GM10248 (cell line): ENCODE results near the gene GRID1.
A peak's percentile ranks its signal among the peaks of the same experiment; 100 is the strongest.
"Not testable (repeated sequence)": the region's sequence is repeated elsewhere in the genome, so short reads cannot be mapped to it uniquely, and the experiment has no call there.

Experiments used
- CTCF ChIA-PET: fragments of 300-600 bp; sonication (Branson Sonifier 250); formaldehyde crosslinking; extraction: SDS; loops from one replicate; lab custom pipeline; 2021; ENCODE audit warnings: antibody characterized with exemption; lab: Yijun Ruan, JAX
- POLR2A ChIA-PET: fragments of 350-650 bp; sonication (Branson Sonifier 250); formaldehyde crosslinking; extraction: SDS; loops from one replicate; lab custom pipeline; 2020; ENCODE audit warnings: antibody characterized with exemption; lab: Yijun Ruan, JAX
- DNase-seq: peaks from one replicate; pipeline ENCODE4 v3.0.0; 2012; ENCODE audit errors: extremely low spot score
- TF ChIP-seq, protein P1 (sequence below): IDR thresholded peaks from 2 replicates; pipeline ENCODE4 v1.5.1; 2012; ENCODE audit warnings: mild to moderate bottlenecking, low read depth; ENCODE audit errors: extremely low read depth, missing control alignments, control extremely low read depth

The GRID1 gene

DNA sequence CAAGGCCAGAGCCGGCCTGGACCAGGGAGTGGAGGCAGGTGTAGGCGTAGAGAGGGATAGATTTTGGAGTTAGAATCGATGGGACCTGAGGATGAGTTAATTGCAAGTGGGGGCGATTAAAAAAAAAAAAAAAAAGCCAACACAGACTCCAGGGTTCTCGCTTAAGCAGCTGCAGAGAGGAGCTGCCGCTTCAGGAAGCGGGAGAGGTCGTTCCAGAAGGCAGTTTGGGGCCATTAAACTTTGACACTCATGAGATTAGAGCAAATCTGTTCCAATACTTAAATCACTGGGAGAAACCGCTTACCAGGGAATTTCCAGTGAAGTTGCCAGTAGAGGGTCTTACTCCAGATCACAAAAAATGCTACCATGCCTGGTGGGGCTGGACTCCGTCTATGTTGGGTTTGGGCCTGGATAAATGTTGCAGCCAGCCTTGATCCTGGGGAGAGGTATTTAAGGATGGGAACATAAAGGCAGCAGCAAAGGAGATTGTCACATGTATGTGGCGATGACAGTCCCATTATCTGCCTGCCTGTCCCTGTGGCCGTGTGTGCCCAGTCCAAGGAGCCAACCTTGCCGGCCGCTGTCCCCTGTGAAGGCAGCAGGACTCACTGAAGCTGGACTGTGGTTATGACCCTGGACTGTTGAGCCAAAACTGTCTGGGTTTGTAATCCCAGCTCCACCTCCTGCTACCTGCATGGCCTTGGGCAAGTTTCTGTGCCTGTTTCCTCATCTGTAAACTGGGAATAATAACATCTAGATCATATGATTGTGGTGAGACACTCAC, 23.9 kb upstream of the GRID1 start:
- DNase-seq = no peak
- CTCF ChIA-PET = interaction anchor here (1.0 to 8.1 kb wide), 6 partner anchors 10 to 194 kb away, joined by 3 to 81 read pairs (median 7); no protein-coding TSS in a partner anchor
- POLR2A ChIA-PET = interaction anchor here (0.6 to 1.4 kb wide), 3 partner anchors 9 to 10 kb away, joined by 3 to 6 read pairs (median 3); no protein-coding TSS in a partner anchor
- TF ChIP-seq, protein P1, sequence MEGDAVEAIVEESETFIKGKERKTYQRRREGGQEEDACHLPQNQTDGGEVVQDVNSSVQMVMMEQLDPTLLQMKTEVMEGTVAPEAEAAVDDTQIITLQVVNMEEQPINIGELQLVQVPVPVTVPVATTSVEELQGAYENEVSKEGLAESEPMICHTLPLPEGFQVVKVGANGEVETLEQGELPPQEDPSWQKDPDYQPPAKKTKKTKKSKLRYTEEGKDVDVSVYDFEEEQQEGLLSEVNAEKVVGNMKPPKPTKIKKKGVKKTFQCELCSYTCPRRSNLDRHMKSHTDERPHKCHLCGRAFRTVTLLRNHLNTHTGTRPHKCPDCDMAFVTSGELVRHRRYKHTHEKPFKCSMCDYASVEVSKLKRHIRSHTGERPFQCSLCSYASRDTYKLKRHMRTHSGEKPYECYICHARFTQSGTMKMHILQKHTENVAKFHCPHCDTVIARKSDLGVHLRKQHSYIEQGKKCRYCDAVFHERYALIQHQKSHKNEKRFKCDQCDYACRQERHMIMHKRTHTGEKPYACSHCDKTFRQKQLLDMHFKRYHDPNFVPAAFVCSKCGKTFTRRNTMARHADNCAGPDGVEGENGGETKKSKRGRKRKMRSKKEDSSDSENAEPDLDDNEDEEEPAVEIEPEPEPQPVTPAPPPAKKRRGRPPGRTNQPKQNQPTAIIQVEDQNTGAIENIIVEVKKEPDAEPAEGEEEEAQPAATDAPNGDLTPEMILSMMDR = no peak

DNA sequence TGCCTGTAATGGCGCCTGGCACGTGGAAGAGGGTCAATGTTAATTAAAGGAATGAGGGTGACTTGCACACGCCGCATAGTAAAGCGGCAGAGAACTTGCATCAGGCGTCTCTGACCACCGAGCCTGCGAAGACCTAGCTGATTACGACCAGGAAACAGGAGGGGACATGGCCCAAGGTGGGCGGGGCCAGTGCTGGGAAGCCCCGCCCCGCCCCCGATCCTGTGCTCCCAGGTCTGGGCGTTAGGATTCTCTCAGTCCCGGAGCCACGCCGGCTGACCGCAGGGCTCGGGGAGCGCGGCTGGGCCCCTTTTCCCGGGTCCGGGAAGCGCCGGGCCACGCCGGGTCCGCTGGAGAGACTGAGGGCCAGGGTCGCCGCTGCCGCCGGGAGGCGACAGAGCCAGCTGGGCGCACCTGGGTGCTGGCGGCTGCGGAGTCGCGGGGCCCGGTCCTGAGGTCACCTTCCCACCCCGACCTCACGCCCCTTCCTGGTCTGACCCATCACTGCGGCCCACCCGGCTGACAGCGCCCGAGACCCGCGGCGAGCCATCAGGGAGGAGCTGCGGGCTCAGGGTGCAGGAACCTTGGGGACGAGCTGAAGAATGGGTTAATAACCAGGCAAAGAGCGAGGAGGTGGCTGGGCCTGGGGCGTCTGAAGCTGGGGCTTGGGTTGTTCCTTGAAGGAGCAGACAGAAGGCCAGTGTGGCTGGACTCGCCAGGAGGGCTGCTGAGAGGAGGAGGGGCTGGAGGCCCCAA, 23.0 kb upstream of the GRID1 start:
- POLR2A ChIA-PET = interaction anchor here (1.4 kb wide), 1 partner anchor 10 kb away, joined by 6 read pairs; no protein-coding TSS in a partner anchor
- DNase-seq = peak; percentile 85
- CTCF ChIA-PET = interaction anchor here (0.8 to 8.1 kb wide), 8 partner anchors 11 to 195 kb away, joined by 3 to 81 read pairs (median 4); no protein-coding TSS in a partner anchor
- TF ChIP-seq, protein P1 = peak; percentile 14

DNA sequence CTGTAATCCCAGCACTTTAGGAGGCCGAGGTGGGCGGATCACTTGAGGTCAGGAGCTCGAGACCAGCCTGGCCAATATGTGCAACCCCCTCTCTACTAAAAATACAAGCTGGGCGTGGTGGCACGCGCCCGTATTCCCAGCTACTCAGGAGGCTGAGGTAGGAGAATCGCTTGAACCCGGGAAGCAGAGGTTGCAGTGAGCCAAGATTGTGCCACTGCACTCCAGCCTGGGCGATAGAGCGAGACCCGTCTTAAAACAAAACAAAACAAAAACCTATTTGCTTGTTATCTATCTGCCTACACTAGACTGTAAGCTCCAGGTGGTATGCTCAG, 22.5 kb upstream of the GRID1 start:
- ChIA-PET CTCF (interaction anchor here (0.8 to 8.1 kb wide), 7 partner anchors 11 to 195 kb away, joined by 3 to 81 read pairs (median 5); no protein-coding TSS in a partner anchor), POLR2A (interaction anchor here (1.4 kb wide), 1 partner anchor 11 kb away, joined by 6 read pairs; no protein-coding TSS in a partner anchor)
- DNase-seq = not testable (repeated sequence)

DNA sequence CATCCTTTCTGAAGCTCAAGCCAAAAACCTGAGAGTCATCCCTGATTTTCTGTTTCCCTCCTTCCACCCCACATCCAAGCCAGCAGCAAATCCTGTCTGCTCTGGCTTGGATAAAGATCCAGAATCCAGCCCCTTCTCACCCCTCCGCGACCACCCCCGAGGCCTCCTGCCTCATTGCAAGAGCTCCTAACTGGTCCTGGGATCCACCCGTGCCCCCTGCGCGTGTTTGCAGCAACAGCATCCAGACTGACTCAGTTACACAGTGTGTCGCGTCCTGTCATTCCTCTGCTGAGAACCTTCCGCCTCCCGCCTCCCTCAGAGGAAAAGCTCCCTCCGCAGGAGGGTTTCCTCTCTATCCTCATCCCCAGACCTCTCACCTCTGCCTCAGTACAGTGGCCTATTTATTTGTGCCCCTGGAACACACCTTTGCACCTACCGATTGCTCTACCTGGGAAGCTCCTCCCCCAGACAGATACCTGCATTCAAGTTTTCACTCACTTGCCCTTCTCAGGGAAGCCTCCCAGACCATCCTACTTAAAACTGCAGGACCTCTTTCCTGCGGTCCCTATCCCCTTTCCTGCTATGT, 21.6 kb upstream of the GRID1 start:
- no peak for DNase-seq
- TF ChIP-seq, protein P1 = no peak
- ChIA-PET CTCF (interaction anchor here (1.2 to 8.1 kb wide), 7 partner anchors 9 to 1848 kb away, joined by 3 to 81 read pairs (median 5); no protein-coding TSS in a partner anchor), POLR2A (no interaction called here)

DNA sequence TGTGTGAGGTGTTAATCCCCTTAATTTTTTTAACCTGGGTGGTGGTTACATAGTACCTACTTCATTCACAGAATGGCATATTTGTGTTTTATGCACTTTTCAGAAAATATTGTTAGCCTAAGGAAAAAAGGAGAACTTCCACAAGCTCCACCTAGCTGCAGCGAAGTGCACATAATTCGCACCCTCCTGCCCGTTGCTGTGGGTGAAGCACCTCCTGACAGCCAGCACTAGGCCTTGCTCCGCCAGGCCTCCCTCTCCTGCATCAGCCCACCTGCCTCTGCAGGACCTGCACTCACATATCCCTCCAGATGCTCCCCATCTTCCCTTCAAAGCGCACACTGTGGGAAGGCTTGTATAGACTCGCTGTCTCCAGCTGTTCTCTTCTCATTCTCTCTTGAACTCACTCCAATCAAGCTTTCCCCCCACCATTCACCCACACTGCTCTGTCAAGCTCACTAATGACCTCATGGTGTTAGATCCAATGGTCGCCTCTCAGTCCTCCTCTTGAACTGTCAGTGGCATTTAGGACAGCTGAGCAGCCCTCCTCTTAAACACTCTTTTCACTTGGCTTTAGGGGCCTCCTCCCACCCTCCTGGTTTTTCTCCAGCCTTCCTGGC, 20.7 kb upstream of the GRID1 start:
- POLR2A ChIA-PET = no interaction called here
- CTCF ChIA-PET = interaction anchor here (1.1 to 8.1 kb wide), 5 partner anchors 8 to 1847 kb away, joined by 3 to 81 read pairs (median 3); no protein-coding TSS in a partner anchor
- DNase-seq = no peak
- TF ChIP-seq, protein P1 = no peak

DNA sequence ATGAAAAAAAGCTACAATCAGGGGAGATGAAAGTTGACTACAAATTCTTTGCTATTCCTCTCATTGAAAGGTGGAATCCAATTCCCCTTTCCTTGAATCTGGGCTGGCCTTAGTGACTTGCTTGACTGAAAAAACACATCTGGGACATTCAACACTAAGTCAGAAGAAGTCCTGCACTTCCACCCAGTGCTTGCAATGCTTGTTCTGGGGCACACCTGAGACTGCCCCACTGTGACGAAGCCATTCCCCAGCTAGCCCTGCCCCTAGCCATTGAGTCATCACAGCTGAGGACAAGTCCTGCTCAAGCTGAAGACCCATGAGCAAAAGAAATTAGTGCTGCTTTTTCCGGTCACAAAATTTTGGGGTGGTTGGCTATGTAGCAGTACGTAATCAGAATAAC, 19.2 kb upstream of the GRID1 start:
- TF ChIP-seq, protein P1 = no peak
- ChIA-PET POLR2A (no interaction called here), CTCF (interaction anchor here (1.0 to 8.1 kb wide), 2 partner anchors 9 to 15 kb away, joined by 3 to 81 read pairs; no protein-coding TSS in a partner anchor)
- no peak for DNase-seq
